ENCODE results near the gene ZNF555. TPM values are rescaled to one million over a fixed set of nuclear protein-coding genes. Genes with fewer than 3 reads are reported as not detected.

ZNF555 gene
- total and polyA plus RNA-seq, 2 experiments from 2014 or later, result 2.7 to 7.4 TPM

GRCh38 chr19:2793577-2793976 is 47.7 kb upstream of the ZNF555 start:
- WGBS (ENCODE audit: low lambda C conversion rate, missing lambda C conversion rate), result 96% methylated on average over 12 of the region's 12 CpGs
- no peak overlapping the region for H3K27ac ChIP-seq
- DNase-seq (ENCODE audit: low spot score), result no peak
- H3K4me3 ChIP-seq, result no peak overlapping the region
- TF ChIP-seq CTCF (IDR thresholded peaks at IDR 0.05; ENCODE audit: poor library complexity) (no peak), EZH2phosphoT487 (IDR thresholded peaks at IDR 0.05; ENCODE audit: low read depth, severe bottlenecking, unreplicated experiment) (no peak), EZH2 (IDR thresholded peaks at IDR 0.05; ENCODE audit: borderline replicate concordance) (no peak)
- H3K27me3 ChIP-seq, result no peaks in the 10 kb centered on the region
- H3K36me3 ChIP-seq (replicated peaks; ENCODE audit: insufficient read depth, low read depth), result no peaks in the 10 kb centered on the region
- H4K20me1 ChIP-seq (ENCODE audit: insufficient read depth, poor library complexity, severe bottlenecking), result no peaks in the 10 kb centered on the region
- peaks cover 7% of the 10 kb centered on the region for H3K79me2 ChIP-seq
- no peaks in the 10 kb centered on the region for H3K4me1 ChIP-seq (ENCODE audit: insufficient read depth)
- no peaks in the 10 kb centered on the region for H3K9me3 ChIP-seq (ENCODE audit: low read depth)
- H3K9me2 ChIP-seq (replicated peaks; ENCODE audit: insufficient read depth), result no peaks in the 10 kb centered on the region
- H2AFZ ChIP-seq, result no peak overlapping the region
- H3K4me2 ChIP-seq, result no peak overlapping the region

- 95% methylated on average over 23 of the region's 27 CpGs for WGBS (ENCODE audit: low lambda C conversion rate, missing lambda C conversion rate)
- no peak for TF ChIP-seq EZH2phosphoT487 (IDR thresholded peaks at IDR 0.05; ENCODE audit: low read depth, severe bottlenecking, unreplicated experiment)
- no peak for TF ChIP-seq CTCF (IDR thresholded peaks at IDR 0.05; ENCODE audit: poor library complexity)
- TF ChIP-seq EZH2 (IDR thresholded peaks at IDR 0.05; ENCODE audit: borderline replicate concordance), result no peak
- no peaks in the 10 kb centered on the region for H3K9me3 ChIP-seq (ENCODE audit: low read depth)
Measured at GRCh38 chr19:2795827-2796658, 45.2 kb upstream of the ZNF555 start.

GRCh38 chr19:2796659-2797266 is 44.5 kb upstream of the ZNF555 start:
- no peak overlapping the region for H3K4me3 ChIP-seq
- H3K9me2 ChIP-seq (replicated peaks; ENCODE audit: insufficient read depth), result no peaks in the 10 kb centered on the region
- H2AFZ ChIP-seq, result no peak overlapping the region
- H3K4me2 ChIP-seq, result no peak overlapping the region
- DNase-seq (ENCODE audit: low spot score), result no peak
- H3K4me1 ChIP-seq (ENCODE audit: insufficient read depth), result no peaks in the 10 kb centered on the region
- no peaks in the 10 kb centered on the region for H4K20me1 ChIP-seq (ENCODE audit: insufficient read depth, poor library complexity, severe bottlenecking)
- H3K27ac ChIP-seq, result no peak overlapping the region
- H3K9me3 ChIP-seq (ENCODE audit: low read depth), result no peaks in the 10 kb centered on the region
- no peak for TF ChIP-seq EZH2phosphoT487 (IDR thresholded peaks at IDR 0.05; ENCODE audit: low read depth, severe bottlenecking, unreplicated experiment)
- no peak for TF ChIP-seq CTCF (IDR thresholded peaks at IDR 0.05; ENCODE audit: poor library complexity)
- TF ChIP-seq EZH2 (IDR thresholded peaks at IDR 0.05; ENCODE audit: borderline replicate concordance), result no peak
- no peaks in the 10 kb centered on the region for H3K36me3 ChIP-seq (replicated peaks; ENCODE audit: insufficient read depth, low read depth)
- H3K27me3 ChIP-seq, result no peaks in the 10 kb centered on the region
- 98% methylated on average over 19 of the region's 23 CpGs for WGBS (ENCODE audit: low lambda C conversion rate, missing lambda C conversion rate)
- no peaks in the 10 kb centered on the region for H3K79me2 ChIP-seq

More at GRCh38 chr19:2795827-2796658, 45.2 kb upstream of the ZNF555 start:
- H4K20me1 ChIP-seq (ENCODE audit: insufficient read depth, poor library complexity, severe bottlenecking), result no peaks in the 10 kb centered on the region
- H3K4me1 ChIP-seq (ENCODE audit: insufficient read depth), result no peaks in the 10 kb centered on the region
- H3K9me2 ChIP-seq (replicated peaks; ENCODE audit: insufficient read depth), result no peaks in the 10 kb centered on the region
- H3K27ac ChIP-seq, result no peak overlapping the region
- H3K27me3 ChIP-seq, result no peaks in the 10 kb centered on the region
- no peaks in the 10 kb centered on the region for H3K79me2 ChIP-seq
- no peak overlapping the region for H2AFZ ChIP-seq
- no peak for DNase-seq (ENCODE audit: low spot score)
- no peak overlapping the region for H3K4me2 ChIP-seq
- no peaks in the 10 kb centered on the region for H3K36me3 ChIP-seq (replicated peaks; ENCODE audit: insufficient read depth, low read depth)
- no peak overlapping the region for H3K4me3 ChIP-seq

Measured in hepatocyte (in vitro differentiated cells).